A673 (cell line): ENCODE results near the gene LCP2. TPM values are rescaled to one million over a fixed set of nuclear protein-coding genes. Genes with fewer than 3 reads are reported as not detected.

ENCODE experiments used
- BruUV-seq: library from RNA; stranded (reverse); fragments of 400-500 nt; replicated peaks from 2 replicates; lab custom pipeline; 2021; lab: Mats Ljungman, UMichigan
- CTCF ChIA-PET: fragments of 300-600 bp; sonication (Branson Sonifier 250); formaldehyde crosslinking; loops from one replicate; lab custom pipeline; 2022; ENCODE audit warnings: antibody characterized with exemption; lab: Charles Lee
- POLR2A ChIA-PET: fragments of 300-600 bp; sonication (Branson Sonifier 250); formaldehyde crosslinking; loops from one replicate; lab custom pipeline; 2022; ENCODE audit warnings: antibody characterized with exemption; ENCODE audit not compliant: low non-redundant PET; lab: Charles Lee
- DNase-seq: peaks from one replicate; pipeline ENCODE4 v3.0.0-alpha.2; 2015; ENCODE audit warnings: low spot score
- H3K27ac ChIP-seq: fragments of 200-600 bp; sonication (generic); 2 replicates; pipeline ENCODE4 v1.5.1; 2016; ENCODE audit warnings: mixed run types, low read depth, mild to moderate bottlenecking, mixed read lengths, antibody characterized with exemption, low read length; ENCODE audit not compliant: poor library complexity, severe bottlenecking
- H3K27me3 ChIP-seq: fragments of 200-600 bp; sonication (generic); replicated peaks from 2 replicates; pipeline ENCODE4 v1.6.1; 2017; ENCODE audit warnings: mixed run types, low read depth, mild to moderate bottlenecking, mixed read lengths, antibody characterized with exemption, low read length; ENCODE audit not compliant: insufficient read depth, poor library complexity
- H3K36me3 ChIP-seq: fragments of 200-600 bp; sonication (generic); 2 replicates; pipeline ENCODE4 v1.6.1; 2016; ENCODE audit warnings: mixed run types, mild to moderate bottlenecking, mixed read lengths, antibody characterized with exemption, low read length; ENCODE audit not compliant: insufficient read depth, poor library complexity, severe bottlenecking
- H3K4me1 ChIP-seq: fragments of 200-600 bp; sonication (generic); 2 replicates; pipeline ENCODE4 v1.6.1; 2017; ENCODE audit warnings: mixed run types, mild to moderate bottlenecking, mixed read lengths, antibody characterized with exemption, low read length; ENCODE audit not compliant: insufficient read depth, poor library complexity, severe bottlenecking
- H3K4me3 ChIP-seq: fragments of 200-600 bp; sonication (generic); 2 replicates; pipeline ENCODE4 v1.5.1; 2016; ENCODE audit warnings: low read depth, mixed run types, mild to moderate bottlenecking, mixed read lengths, low read length; ENCODE audit not compliant: poor library complexity, severe bottlenecking
- H3K9me3 ChIP-seq: fragments of 200-600 bp; sonication (generic); 2 replicates; pipeline ENCODE4 v1.6.1; 2016; ENCODE audit warnings: mixed run types, low read depth, mild to moderate bottlenecking, mixed read lengths, antibody characterized with exemption, low read length; ENCODE audit not compliant: poor library complexity, severe bottlenecking
- EZH2 ChIP-seq: fragments of 200-600 bp; sonication (generic); IDR thresholded peaks from 2 replicates; pipeline ENCODE4 v1.6.1; 2017; ENCODE audit warnings: borderline replicate concordance, low read depth, mild to moderate bottlenecking, mixed read lengths, antibody characterized with exemption, low read length; ENCODE audit not compliant: poor library complexity, severe bottlenecking
- intact Hi-C: fragments of 100-400 bp; cut with micrococcal nuclease; formaldehyde crosslinking; loops from one replicate; pipeline ENCODE4 v1.10.0; 2022; ENCODE audit not compliant: unreplicated experiment
- total RNA-seq: library from RNA; stranded (reverse); gene quantifications from 2 replicates; pipeline ENCODE4 v1.2.3, GENCODE V29; 2021
- TF ChIP-seq, protein P1 (sequence below): fragments of 300-800, 200-600 bp; sonication (generic); conservative IDR thresholded peaks from 2 replicates; pipeline ENCODE4 v1.5.1; 2017; ENCODE audit warnings: low read depth, mild to moderate bottlenecking, antibody characterized with exemption, low read length, moderate library complexity, mixed read lengths

Gene LCP2
- total RNA-seq, 1 experiment from 2014 or later, result not detected

DNA sequence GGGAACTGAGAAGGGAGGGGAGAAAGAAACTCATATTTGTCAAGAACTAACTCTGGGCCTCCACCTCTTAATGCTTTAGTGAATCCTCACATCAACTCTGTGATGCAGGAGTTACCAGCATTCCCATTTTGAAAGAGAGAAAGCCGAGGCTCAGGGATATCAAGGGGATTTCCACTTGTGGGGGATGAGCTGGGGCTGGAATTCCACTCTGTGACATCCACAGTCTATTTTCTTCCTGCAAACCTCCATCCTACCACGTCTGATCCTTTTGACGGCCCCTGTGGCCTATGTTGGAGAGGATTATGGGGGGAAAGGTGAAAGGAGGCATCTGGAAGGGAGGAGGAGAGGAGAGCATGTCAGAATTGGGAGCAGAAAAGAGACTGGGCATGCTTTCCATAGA is 9.0 kb downstream of the LCP2 start:
- no TSS peak for BruUV-seq
- TF ChIP-seq EZH2, result no peak
- TF ChIP-seq, protein P1, sequence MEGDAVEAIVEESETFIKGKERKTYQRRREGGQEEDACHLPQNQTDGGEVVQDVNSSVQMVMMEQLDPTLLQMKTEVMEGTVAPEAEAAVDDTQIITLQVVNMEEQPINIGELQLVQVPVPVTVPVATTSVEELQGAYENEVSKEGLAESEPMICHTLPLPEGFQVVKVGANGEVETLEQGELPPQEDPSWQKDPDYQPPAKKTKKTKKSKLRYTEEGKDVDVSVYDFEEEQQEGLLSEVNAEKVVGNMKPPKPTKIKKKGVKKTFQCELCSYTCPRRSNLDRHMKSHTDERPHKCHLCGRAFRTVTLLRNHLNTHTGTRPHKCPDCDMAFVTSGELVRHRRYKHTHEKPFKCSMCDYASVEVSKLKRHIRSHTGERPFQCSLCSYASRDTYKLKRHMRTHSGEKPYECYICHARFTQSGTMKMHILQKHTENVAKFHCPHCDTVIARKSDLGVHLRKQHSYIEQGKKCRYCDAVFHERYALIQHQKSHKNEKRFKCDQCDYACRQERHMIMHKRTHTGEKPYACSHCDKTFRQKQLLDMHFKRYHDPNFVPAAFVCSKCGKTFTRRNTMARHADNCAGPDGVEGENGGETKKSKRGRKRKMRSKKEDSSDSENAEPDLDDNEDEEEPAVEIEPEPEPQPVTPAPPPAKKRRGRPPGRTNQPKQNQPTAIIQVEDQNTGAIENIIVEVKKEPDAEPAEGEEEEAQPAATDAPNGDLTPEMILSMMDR, result no peak
- DNase-seq, result no peak
- intact Hi-C loops, result no loop called here
- ChIA-PET CTCF (no interaction called here), POLR2A (no interaction called here)
- Histone ChIP-seq H3K9me3 (no peaks in the 10 kb centered on the region), H3K27ac (no peak overlapping the region), H3K27me3 (no peaks in the 10 kb centered on the region), H3K4me3 (no peak overlapping the region), H3K4me1 (no peaks in the 10 kb centered on the region), H3K36me3 (no peaks in the 10 kb centered on the region)

DNA sequence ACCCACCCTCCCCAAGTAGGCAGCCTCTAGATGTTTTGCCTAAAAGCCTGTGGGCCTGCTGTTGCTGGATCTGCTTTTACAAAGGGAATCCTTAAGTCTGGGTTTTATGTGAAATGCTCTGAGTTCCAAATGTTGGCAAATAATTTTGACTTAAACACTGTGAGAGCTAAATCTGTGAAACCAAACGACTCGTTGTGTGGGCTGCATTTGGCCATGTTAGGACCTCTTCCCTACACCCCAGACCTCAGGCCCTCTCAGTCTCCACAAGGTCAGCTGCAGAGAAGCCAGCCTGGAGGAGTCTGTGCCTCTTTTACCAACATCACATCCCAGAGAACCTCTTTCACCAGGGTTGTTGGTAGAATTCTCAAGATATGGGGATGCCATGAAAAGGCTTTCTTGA is 9.4 kb downstream of the LCP2 start:
- H3K9me3 ChIP-seq, result no peaks in the 10 kb centered on the region
- no peak overlapping the region for H3K27ac ChIP-seq
- no peaks in the 10 kb centered on the region for H3K36me3 ChIP-seq
- no peaks in the 10 kb centered on the region for H3K27me3 ChIP-seq
- intact Hi-C loops, result no loop called here
- no TSS peak for BruUV-seq
- DNase-seq, result no peak
- H3K4me3 ChIP-seq, result no peak overlapping the region
- H3K4me1 ChIP-seq, result no peaks in the 10 kb centered on the region
- TF ChIP-seq, protein P1, result no peak
- no peak for TF ChIP-seq EZH2
- ChIA-PET POLR2A (interaction anchor here (0.6 kb wide), 1 partner anchor 43 kb away, joined by 12 read pairs; no protein-coding TSS in a partner anchor), CTCF (no interaction called here)

DNA sequence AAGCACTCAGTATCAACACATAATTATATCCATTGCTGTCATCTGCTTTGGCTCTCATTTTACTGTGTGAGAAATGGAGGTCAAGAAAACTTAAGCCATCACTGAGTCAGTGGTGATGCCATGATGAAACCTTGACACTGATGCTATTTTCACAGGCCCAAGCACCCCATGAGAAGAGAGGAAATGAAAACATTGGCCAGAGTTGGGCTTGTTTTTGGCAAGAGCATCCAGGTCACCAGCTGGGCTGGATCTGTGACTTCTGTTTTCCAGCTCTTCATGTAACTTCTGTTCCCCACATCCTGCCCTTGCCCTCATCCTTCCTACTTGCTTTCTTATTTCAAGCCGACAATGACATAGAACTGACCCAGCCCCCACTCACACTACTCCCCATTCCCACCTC is 10.0 kb downstream of the LCP2 start:
- CTCF ChIA-PET, result no interaction called here
- H3K27ac ChIP-seq, result no peak overlapping the region
- no peaks in the 10 kb centered on the region for H3K9me3 ChIP-seq
- no peak for DNase-seq
- TF ChIP-seq EZH2, result no peak
- TF ChIP-seq, protein P1, result no peak
- H3K36me3 ChIP-seq, result no peaks in the 10 kb centered on the region
- POLR2A ChIA-PET, result interaction anchor here (0.6 kb wide), 1 partner anchor 44 kb away, joined by 12 read pairs; no protein-coding TSS in a partner anchor
- no peaks in the 10 kb centered on the region for H3K27me3 ChIP-seq
- no peak overlapping the region for H3K4me3 ChIP-seq
- H3K4me1 ChIP-seq, result no peaks in the 10 kb centered on the region
- intact Hi-C loops, result no loop called here
- no TSS peak for BruUV-seq
